GM18526 (cell line): Measurements from ENCODE around the gene PPARA.

Experiments used
- POLR2A ChIP-seq: IDR thresholded peaks from 3 replicates; pipeline ENCODE4 v1.6.1; 2011; ENCODE audit not compliant: insufficient read length; ENCODE audit errors: extremely low read depth

Gene PPARA

GRCh38 chr22:46133588-46133855 is 16.8 kb upstream of the PPARA start:
- TF ChIP-seq POLR2A = no peak

GRCh38 chr22:46134111-46134705 is 16.1 kb upstream of the PPARA start:
- TF ChIP-seq POLR2A = no peak

DNA sequence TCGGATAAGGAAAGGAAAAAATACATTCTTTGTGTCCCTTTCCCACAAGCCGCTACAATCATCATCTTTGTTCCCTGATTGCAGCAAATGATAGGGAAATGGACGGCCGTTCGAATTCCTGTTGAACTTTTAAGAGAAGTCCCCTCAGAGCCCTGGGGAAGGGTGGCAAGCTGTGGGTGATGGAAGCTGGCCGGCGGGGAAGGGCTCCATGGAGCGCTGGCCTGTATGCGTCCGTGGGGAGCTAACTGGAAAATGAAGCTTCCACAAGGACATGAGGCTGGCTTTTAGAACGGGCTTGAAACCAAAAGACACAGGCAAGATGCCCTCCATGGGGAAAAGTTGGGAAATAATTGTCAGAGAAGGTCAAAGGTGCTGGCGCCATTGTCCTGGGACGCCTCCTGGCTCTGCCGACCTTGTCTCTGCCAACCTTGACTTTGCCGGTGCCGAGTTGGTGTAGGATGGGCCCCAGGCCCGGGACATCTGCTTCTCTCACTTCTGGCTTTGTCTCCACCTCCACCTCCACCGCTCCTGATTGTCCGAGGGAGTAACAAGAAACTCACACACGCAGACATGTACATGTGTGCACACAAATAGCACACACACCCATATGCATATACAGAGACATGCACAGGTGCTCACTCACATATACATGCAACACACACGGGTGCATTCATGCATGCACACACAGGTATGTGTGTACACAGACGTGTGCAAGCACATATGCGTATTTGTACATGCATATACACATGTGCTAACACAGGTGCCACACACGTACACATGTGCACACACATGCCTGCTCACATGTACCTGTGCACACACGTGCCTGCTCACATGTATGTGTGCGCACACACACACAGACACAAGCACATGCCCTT is 14.5 kb upstream of the PPARA start:
- TF ChIP-seq POLR2A = no peak

- no peak for TF ChIP-seq POLR2A
These were observed 13.7 kb upstream of the PPARA start for GRCh38 chr22:46136486-46137217.

- no peak for TF ChIP-seq POLR2A
These were observed 13.0 kb upstream of the PPARA start for GRCh38 chr22:46137218-46137766.

DNA sequence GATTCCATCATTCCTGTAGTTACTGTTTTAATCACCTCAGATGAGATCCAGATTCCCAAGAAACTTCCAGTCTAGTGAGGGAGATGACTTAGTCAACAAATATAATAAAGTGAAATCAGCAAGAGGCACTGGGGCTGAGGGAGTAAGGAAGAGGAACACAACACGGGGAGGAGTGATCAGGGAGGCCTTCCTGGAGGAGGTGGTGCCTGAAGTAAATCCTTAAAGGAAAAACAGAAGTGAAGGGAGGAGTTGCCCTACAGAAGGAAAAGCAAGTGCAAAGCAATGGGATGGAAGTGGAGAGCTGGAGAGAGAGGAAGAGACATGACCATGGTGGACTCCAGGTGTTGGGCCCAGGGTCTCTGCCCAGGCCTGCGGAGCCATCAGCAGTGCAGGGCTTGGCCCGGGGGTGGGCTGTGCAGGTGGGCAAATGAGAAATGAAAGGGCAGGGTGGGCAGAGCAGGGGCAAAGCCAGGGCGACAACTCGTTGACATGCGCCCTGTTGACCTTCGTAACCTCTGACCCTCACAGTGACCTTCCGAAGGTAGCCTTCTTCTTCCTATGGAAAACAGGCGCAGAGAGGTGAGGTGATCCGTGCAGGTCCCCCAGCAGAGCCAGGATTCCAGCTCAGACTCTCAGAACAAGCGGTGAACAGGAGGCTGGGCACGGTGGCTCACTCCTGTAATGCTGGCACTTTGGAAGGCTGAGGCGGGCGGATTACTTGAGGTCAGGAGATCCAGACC is 12.1 kb upstream of the PPARA start:
- no peak for TF ChIP-seq POLR2A

DNA sequence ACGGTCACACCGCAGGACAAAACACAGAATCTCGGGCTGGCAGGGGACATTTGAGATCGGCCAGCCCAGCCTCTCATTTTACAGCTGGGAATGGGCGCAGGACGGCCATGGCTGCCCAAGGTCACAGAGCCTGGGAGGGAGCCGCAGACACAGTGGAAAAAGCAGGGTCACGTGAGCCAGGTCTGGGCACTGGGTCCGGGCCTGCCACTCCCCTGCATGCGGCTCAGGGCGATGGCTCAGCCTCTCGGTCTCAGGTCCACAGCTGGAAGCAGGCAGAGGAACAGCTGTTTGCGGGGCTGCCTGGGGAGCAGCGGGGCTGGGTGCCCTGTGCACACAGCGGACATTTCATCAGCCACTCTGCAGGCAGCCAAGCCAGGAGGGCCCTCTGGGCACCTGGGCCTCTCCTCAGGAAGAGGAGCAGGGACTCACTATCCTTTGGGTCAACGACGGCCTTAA is 10.4 kb upstream of the PPARA start:
- TF ChIP-seq POLR2A = no peak

GRCh38 chr22:46140989-46141928 is 9.1 kb upstream of the PPARA start:
- no peak for TF ChIP-seq POLR2A

DNA sequence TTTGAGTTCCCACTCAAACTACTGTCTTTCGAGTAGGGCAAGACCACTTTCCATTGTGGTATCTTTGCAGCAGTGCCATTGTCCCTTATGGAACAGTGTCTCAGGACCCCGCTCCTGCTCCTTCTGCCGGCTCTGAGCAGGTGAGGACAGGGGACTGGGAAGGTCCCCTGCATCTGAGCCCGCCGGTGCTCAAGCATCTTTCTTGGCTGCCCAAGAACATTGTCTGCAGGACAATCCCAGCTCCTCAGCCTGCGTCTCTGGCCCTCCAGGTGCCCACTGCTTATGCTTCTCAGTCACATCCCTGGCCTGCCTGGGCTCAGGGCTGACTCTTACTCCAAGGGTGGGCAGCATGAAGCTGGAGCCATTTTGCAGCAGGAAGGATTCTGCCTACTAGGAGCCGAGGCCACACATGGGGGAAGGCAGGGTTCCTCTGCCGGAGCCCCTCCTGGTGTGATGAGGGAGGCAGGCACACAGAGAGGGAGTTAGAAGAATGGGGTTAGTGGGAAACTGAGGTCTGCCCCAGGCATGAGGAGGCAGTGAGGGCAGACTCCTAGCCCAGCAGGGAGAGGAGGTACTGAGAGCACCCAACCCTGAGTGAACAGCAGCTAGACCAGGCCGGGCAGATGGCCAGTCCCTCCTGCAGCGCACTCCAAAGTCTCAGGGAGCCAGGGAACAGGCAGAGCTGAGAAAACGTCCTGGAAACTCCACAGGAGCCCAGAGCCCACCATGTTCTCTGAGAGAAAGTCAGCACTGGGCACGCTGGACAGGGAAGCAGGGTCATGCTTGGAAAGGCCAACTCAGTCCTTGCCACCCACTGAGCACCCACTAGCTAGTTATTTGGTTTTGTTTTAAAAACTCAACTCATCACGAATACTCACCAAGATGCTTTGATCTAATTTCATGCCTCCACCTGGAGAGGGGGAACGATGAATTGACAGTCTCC is 7.5 kb upstream of the PPARA start:
- no peak for TF ChIP-seq POLR2A

- no peak for TF ChIP-seq POLR2A
These were observed 6.7 kb upstream of the PPARA start for GRCh38 chr22:46143491-46144147.

DNA sequence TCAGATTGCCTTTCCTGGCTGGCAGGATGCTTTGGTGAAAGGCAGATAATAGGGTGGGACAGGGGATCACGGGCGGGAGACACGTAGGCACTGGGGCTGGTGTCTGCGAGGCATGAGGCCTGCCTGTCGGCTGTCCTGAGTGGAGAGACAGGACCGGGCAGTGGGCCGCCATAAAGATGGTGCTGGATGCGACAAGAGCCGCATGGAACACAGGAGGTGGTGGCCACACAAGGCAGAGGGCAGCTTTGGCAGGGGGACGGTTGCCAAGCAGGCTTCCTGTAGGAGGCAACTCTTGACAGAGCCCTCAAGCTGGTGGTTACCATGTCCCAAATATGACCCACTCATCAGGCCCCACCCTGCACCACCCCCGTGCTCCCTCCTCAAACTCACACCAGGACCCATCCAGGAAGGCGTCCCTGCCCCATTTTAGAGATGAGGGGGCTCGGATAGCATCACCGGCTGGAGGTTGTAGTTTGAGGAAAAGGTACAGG is 4.9 kb upstream of the PPARA start:
- TF ChIP-seq POLR2A = no peak

DNA sequence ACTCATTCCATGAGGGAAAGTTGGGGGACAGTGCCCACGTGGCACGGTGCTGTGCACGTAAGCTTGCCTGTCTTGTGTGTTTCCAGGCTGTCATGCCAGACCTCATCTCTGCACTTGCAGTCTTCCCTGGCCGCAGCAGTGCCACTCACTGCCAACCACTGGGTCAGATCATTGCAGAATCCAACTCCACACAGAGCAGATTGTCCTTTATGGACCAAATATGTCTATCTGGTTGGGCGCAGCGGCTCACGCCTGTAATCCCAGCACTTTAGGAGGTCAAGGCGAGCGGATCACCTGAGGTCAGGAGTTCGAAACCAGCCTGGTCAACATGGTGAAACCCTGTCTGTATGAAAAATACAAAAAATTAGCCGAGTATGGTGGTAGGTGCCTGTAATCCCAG is 4.4 kb upstream of the PPARA start:
- no peak for TF ChIP-seq POLR2A
